ENCODE measurements around the gene PARD3.

Gene PARD3

DNA sequence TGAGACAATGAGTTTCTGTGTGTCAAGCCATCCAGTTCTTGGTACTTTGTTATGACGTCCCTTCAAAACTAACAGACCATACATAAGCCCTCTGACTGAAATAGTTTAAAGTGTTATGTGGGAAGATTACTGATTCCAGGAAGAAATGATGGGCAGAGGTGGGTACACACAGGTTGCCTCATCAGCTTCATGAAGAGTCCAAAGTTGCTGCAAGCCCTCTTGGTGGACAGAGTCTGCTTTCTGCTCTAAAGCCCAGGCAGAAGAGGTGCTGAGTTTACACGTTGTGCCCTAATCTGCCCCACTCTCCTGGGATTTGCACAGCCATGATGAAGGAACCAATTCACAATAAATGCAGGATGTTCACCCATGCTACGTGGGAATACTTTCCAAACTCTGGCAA lies 187.4 kb downstream of the PARD3 start:
- H3K9me3 ChIP-seq (ENCODE audit: severe bottlenecking) = no peaks in the 10 kb centered on the region
- ATAC-seq (ENCODE audit: low read depth) = no peak
- H3K4me1 ChIP-seq (ENCODE audit: insufficient read depth, poor library complexity, severe bottlenecking) = peaks cover 5% of the 10 kb centered on the region
- no peak overlapping the region for H3K4me3 ChIP-seq (ENCODE audit: severe bottlenecking)
- no peaks in the 10 kb centered on the region for H3K27me3 ChIP-seq (ENCODE audit: insufficient read depth, poor library complexity, severe bottlenecking)
- no peak for DNase-seq (ENCODE audit: low spot score)
- H3K36me3 ChIP-seq (ENCODE audit: low read depth) = no peaks in the 10 kb centered on the region
- H3K27ac ChIP-seq (ENCODE audit: poor library complexity, severe bottlenecking) = no peak overlapping the region
- no peak for TF ChIP-seq CTCF (IDR thresholded peaks at IDR 0.05; ENCODE audit: poor library complexity, severe bottlenecking)

- no peak overlapping the region for H3K27ac ChIP-seq (ENCODE audit: poor library complexity, severe bottlenecking)
- ATAC-seq (ENCODE audit: low read depth) (no peak), DNase-seq (ENCODE audit: low spot score) (no peak)
- no peak for TF ChIP-seq CTCF (IDR thresholded peaks at IDR 0.05; ENCODE audit: poor library complexity, severe bottlenecking)
- H3K36me3 ChIP-seq (ENCODE audit: low read depth) = no peaks in the 10 kb centered on the region
- no peaks in the 10 kb centered on the region for H3K27me3 ChIP-seq (ENCODE audit: insufficient read depth, poor library complexity, severe bottlenecking)
- H3K9me3 ChIP-seq (ENCODE audit: severe bottlenecking) = no peaks in the 10 kb centered on the region
- H3K4me1 ChIP-seq (ENCODE audit: insufficient read depth, poor library complexity, severe bottlenecking) = peaks cover 6% of the 10 kb centered on the region
- no peak overlapping the region for H3K4me3 ChIP-seq (ENCODE audit: severe bottlenecking)
Observed at GRCh38 chr10:34627331-34627730, 187.8 kb downstream of the PARD3 start.

DNA sequence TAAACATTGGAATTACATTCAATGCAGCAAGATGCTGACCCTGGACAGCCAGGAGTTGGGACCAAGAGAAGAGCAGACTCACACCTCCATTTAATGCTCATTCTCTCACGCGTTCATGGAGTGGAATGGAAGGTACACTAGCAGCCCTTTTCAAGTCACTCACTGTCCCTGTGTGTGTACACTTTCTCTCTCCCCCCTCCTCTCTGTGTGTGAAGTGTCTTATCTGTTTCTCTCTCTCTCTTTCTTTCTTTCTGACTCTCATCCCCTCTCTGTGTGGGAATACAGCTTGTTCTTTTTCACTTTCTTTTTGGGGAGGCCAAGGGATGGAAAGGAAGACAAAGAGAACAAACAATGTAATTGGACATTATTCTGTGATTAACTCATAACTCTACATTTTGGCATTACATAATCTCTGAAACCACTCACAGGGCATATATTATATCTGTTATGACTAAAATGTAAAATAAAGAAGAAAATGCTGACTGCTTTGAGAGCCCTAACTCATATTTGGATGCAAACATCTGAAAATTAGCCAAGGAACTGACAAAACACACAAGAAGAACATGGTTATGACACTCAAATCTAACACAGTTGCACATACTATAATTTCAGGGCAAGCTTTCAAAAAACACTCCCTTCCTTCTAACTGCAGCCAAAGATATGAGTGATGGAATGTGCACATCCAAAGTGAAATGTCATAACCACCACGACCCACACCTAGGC lies 188.8 kb downstream of the PARD3 start:
- TF ChIP-seq CTCF (IDR thresholded peaks at IDR 0.05; ENCODE audit: poor library complexity, severe bottlenecking) = no peak
- Histone ChIP-seq H3K4me1 (ENCODE audit: insufficient read depth, poor library complexity, severe bottlenecking) (peaks cover 15% of the 10 kb centered on the region), H3K27me3 (ENCODE audit: insufficient read depth, poor library complexity, severe bottlenecking) (no peaks in the 10 kb centered on the region), H3K27ac (ENCODE audit: poor library complexity, severe bottlenecking) (no peak overlapping the region), H3K9me3 (ENCODE audit: severe bottlenecking) (no peaks in the 10 kb centered on the region), H3K36me3 (ENCODE audit: low read depth) (no peaks in the 10 kb centered on the region), H3K4me3 (ENCODE audit: severe bottlenecking) (no peak overlapping the region)
- ATAC-seq (ENCODE audit: low read depth) = no peak
- DNase-seq (ENCODE audit: low spot score) = no peak

GRCh38 chr10:34624323-34625153 lies 190.6 kb downstream of the PARD3 start:
- Histone ChIP-seq H3K27me3 (ENCODE audit: insufficient read depth, poor library complexity, severe bottlenecking) (no peaks in the 10 kb centered on the region), H3K4me3 (ENCODE audit: severe bottlenecking) (no peak overlapping the region), H3K27ac (ENCODE audit: poor library complexity, severe bottlenecking) (no peak overlapping the region), H3K36me3 (ENCODE audit: low read depth) (no peaks in the 10 kb centered on the region), H3K4me1 (ENCODE audit: insufficient read depth, poor library complexity, severe bottlenecking) (peaks cover 21% of the 10 kb centered on the region), H3K9me3 (ENCODE audit: severe bottlenecking) (no peaks in the 10 kb centered on the region)
- TF ChIP-seq CTCF (IDR thresholded peaks at IDR 0.05; ENCODE audit: poor library complexity, severe bottlenecking) = no peak
- DNase-seq (ENCODE audit: low spot score) (no peak), ATAC-seq (ENCODE audit: low read depth) (no peak)
